NCI-H2196 treated with DMSO at 0.1 percent for 48 hours (cell line): ENCODE data around the gene DPH3.
"Not testable (repeated sequence)": the region's sequence is repeated elsewhere in the genome, so short reads cannot be mapped to it uniquely, and the experiment has no call there.

ENCODE experiments used
- DNase-seq: peaks from one replicate; lab custom pipeline; 2025; ENCODE audit not compliant: unreplicated experiment; lab: John Stamatoyannopoulos, UW

DPH3 gene

GRCh38 chr3:16264708-16265454 is at the start of gene DPH3, which contains the start of gene OXNAD1:
DPH3 (minus strand) TSS chr3:16264943; CDS start chr3:16264876, 67 bp downstream.
OXNAD1 (plus strand) TSS chr3:16265212; CDS start chr3:16270953, 5,741 bp downstream.
- DNase-seq = peak; percentile 89

DNA sequence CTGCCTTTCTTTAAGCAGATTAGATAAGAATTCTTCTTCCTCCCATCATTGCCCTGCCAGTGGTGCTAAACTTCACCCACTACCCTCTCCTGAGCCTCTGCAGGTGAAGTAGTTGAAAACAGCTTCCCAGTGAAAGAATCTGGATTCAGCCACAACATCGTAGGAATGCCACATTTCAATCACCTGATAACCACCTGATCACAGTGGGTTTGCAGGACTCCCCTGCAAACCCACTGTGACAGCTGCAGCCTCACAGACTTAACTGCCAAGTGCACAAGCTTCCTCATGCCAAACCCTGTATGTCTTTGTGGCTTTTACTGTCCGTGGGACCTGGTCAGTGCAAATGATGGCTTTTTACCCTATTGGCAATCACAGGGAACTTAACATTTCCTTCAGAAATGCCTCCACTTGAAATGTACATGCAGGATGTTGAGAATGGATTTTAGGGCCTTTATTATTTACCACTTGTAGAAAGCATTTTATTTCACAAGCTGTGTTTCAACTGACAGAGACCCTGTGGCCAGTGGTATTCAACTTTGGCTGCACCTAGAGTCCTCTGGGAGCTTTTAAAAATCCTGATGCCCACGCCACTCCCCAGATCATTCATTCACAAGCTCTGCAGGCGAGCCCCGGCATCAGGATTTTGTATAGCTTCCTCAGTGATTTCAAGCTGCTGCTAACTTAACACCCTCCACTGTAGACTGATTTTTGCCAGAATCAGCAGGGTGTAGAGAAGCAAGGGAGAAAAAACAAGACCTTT is 49.3 kb upstream of the DPH3 start:
- no peak for DNase-seq

GRCh38 chr3:16311960-16312451 is 47.3 kb upstream of the DPH3 start:
- no peak for DNase-seq

DNA sequence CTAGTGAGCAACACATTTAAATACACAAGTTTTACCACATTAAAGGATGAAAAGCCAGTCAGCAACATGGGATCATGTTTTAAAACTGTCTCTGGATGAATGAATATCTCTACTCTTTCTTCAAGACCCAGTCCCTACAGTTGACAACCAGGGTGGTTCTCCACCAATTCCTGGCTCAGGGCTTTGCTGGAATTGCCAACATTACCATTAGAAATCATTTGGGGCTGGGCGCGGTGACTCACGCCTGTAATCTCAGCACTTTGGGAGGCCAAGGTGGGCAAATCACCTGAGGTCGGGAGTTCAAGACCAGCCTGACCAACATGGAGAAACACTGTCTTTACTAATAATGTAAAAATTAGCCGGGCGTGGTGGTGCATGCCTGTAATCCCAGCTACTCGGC is 45.7 kb upstream of the DPH3 start:
- DNase-seq = not testable (repeated sequence)

DNA sequence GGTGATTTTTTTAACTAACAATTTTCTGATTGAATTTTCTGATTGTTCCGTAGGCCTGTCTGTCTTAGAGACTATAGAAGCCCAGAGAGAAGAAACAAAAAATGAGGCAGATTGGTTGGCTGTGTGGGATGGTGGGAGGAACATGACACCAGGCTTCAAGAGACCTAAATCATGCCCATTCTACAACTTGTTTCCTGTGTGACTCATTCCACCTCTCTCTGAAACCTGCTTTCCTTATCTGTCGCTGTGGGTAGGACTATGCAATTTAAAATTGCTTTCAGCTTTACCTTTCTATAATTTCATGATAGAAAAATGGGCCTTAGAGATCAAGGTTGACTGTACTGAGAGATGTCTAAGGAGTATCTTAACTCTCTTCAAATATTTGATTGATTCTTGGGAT is 44.8 kb upstream of the DPH3 start:
- DNase-seq = no peak

- no peak for DNase-seq
Observed at GRCh38 chr3:16308727-16309126, 44.0 kb upstream of the DPH3 start.

DNA sequence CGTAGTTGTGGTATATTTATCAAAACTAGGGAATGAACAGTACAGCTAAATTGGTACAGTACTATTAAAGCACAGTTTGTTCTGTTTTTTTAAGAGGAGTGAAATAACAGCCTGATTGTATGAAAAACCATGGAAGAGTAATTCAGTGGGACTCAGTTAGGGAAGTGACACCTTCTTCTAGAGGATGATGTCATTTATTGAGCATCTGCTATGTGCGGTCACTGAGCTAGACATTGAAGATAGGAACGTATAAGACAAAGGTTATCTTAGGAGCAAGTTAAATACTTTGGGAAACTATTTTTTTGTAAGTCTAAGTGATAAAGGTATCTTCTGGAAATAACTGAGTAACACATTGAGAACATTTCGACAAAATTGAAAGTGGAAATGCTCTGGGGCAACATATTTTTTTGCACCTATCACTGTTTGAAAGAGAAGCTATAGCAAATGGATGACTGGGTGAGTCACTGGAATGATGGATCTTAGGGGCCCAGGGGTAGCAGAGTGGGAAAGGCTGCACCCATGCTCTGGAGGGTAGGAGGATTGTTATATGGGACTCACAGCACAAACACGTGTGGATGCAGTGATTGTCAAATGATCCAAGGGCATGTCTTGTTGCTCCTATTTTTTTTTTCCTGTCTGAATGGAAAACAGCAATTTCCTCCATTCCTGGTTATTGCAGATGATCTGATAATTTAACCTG is 43.2 kb upstream of the DPH3 start:
- no peak for DNase-seq

DNA sequence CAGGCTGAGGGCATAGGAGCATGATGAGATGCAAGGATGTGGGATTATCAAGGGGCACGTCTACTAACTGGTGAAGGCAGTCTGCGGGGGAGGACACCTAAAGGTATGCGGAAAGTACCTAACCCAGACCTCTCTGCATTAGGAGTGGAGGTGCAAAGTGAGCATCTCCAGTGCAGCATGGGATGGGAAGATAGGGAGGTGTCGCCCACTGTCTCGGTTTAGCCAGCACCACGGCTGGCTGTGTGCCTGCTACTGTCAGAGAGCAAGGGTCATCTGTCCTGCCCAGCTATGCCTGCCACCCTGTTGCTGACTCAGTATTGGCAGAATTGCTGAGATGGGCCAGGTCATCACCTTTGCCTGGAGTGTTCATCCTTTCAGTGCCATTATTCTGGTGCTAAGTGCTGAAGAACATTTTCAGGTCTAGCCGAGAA is 40.4 kb upstream of the DPH3 start:
- no peak for DNase-seq

DNA sequence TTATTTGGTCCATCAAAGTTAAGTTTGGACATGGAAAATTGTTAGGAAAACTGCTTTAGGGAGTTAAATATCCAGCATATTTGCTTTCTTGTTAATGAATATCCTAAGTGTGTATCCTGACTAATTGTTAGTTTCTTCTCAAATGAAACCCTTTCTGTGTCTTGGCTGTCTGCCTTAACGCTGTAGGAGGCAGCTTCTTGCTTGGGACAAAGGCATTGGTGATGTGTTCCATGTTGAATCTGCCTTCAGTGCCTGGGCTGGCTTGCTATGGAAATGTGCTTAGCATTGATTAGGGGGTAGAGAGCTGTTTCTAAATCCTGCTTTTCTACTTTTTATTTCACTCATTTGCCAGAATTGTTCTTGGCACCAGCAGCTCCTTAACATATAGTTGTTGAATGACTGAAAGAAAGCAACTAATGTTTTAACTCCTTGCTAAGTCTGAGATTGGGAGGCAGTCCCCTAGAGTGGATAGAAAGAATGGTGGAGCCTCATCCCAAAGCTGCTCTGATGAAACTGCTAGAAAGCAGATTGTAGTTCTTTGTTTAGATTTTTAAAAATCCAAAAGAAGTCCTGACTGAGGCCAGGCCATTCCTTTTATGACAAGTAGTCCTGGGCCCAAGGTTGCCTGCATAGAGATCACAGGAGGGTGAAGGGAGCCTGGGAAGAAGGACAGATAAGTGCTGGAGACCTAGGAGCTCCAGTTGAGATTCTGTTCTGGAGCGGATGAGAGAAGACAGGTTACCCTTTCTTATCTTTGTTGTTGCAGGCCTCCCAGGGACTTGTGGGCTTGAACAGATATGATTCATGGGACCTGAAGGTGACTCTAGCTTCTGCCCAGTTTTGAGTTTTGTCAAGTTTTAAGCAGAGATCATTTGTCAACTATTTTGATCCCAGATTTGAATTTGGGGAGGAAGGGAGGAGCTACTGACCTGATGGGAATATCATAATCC is 39.6 kb upstream of the DPH3 start:
- DNase-seq = no peak

- DNase-seq = no peak
Observed at GRCh38 chr3:16303037-16303575, 38.4 kb upstream of the DPH3 start.

DNA sequence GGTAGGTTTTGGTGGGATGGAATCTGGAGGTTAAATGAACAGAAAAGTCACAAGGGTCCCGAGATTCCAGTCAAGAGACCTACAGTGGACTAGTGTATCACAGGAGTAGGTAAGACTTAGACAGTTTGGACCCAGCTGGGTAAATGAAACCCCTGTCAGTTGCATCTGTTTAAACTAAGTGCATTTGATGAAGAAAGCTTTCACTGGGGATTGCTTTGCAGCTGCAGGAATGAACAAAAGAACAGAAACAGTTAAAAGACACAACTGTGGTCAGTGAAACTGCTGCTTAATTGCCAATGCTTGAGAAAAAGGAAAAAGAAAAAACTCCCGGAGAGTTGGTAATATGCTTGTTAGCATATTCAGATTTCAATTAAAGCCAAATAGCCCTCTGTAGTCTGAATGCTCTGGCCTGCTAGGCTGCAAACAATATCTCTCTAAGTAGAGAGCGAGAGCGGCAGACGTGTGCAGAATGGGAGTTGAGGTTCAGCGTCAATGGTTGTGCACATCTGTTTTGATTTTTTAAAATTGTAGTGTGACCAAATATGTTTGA is 37.4 kb upstream of the DPH3 start:
- no peak for DNase-seq

- no peak for DNase-seq
Observed at GRCh38 chr3:16301507-16301906, 36.8 kb upstream of the DPH3 start.

DNA sequence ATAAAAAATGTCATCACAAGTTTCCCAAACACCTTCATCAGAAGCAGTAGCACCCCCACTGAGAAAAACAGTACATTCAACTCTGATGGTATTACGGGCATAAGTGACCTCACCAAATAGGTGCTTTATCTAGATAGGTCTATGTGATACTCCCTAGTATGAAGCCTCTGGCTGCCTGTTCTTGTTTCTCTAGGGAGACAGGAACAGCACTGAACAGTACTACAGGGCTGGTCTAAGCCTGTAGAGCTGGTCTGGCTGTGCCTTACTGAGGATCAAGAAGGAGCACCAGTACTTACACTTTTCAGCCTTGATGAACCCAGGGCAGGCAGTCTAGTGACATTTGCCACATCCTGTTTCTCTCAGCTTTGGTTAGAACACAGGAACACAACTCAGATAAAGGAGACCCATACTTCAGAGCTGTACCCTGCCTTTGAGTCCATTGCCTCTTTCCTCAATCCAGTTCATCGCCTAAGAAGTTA is 36.2 kb upstream of the DPH3 start:
- no peak for DNase-seq

- DNase-seq = no peak
Observed at GRCh38 chr3:16300307-16300706, 35.6 kb upstream of the DPH3 start.

DNA sequence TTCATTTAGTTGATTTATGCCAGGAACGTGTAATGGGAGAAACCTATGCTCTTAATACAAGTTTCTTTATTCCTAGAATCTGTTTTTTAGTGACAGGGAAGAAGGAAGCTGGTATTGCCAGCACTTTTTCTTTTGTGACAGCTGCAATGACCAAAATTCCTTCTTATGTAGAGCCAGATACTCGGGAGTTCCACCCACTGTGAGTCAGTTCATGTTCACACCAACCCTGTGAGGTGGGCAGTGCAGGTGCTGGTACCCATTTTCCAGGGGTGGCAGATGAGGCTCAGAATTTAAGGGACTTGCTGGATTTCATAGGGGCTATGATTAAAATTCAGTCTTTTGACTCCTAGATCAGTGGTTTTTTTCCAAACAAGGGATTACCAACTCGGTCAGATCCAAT is 35.0 kb upstream of the DPH3 start:
- DNase-seq = no peak

- no peak for DNase-seq
Observed at GRCh38 chr3:16298891-16299290, 34.1 kb upstream of the DPH3 start.

- no peak for DNase-seq
Observed at GRCh38 chr3:16297997-16298885, 33.5 kb upstream of the DPH3 start.

DNA sequence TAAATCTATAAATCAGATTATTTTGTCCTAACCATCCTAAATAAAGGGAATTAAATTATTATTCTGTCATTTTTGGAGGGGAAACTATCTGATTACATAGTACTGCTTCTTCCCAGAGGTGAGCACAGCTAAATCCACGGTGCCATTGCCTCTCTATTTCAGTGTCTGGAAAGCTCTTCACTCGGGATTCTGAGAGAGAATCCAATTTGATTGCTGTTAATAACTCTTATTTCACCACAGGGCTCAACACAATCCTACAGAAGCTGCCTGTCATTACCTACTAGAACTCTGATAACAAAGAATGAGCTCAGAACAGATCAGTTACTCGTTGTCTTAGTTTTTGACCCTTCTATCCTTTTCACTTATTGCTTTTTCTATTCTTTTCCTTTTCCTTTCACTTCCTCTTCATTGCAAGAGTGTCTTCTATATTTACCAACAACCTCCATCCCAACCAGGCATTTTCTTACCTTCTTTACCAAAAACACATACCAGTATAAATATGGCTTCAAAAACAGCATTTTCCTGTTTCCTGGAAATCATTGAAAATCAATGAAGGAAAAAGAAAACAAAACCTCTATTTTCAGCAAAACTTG is 30.7 kb upstream of the DPH3 start:
- DNase-seq = no peak
